HepG2 (cell line): ENCODE data around the gene PPP2R2C. TPM values are rescaled to one million over a fixed set of nuclear protein-coding genes. Genes with fewer than 3 reads are reported as not detected.

ENCODE experiments used
- ATAC-seq: fragments of 200-7000 bp; cut with Tn5 transposase; 3 replicates; pipeline ENCODE4 v1.9.1; 2020; ENCODE audit warnings: mild to moderate bottlenecking, moderate library complexity
- BruUV-seq: library from RNA; stranded (reverse); fragments of 400-500 nt; replicated peaks from 2 replicates; lab custom pipeline; 2021; lab: Mats Ljungman, UMichigan
- CTCF ChIA-PET: fragments of 300-600 bp; formaldehyde crosslinking; extraction: SDS; loops from one replicate; lab custom pipeline; 2021; ENCODE audit warnings: low total read pairs, inconsistent platforms, low intra/inter-chr PET ratio; lab: Yijun Ruan, JAX
- POLR2A ChIA-PET: fragments of 350-600 bp; sonication (Branson Sonifier 250); formaldehyde crosslinking; loops from one replicate; lab custom pipeline; 2020; ENCODE audit warnings: antibody characterized with exemption, inconsistent platforms; lab: Yijun Ruan, JAX
- DNase-seq: peaks from one replicate; pipeline ENCODE4 v3.0.0-alpha.2; 2015; ENCODE audit warnings: low spot score
- FAIRE-seq: peaks from 3 replicates; lab custom pipeline; 2011; peaks lifted over from hg19 to GRCh38; lab: Jason Lieb, UNC
- H2AFZ ChIP-seq: one replicate; pipeline ENCODE4 v1.6.1; 2011; ENCODE audit warnings: low read length, inconsistent platforms
- H3K27ac ChIP-seq: fragments of 300-600 bp; 3 replicates; pipeline ENCODE4 v1.8.0; 2011; ENCODE audit warnings: mixed run types, mild to moderate bottlenecking, mixed read lengths, low read length, inconsistent platforms; ENCODE audit not compliant: insufficient read depth; ENCODE audit errors: extremely low read length
- H3K27me3 ChIP-seq, 2 experiments: fragments of 200-600 bp in 1 of 2; 2 replicates in 1 of 2; 3 replicates in 1 of 2; pipeline versions ENCODE4 v1.6.0 to v1.8.0; 2011; ENCODE audit warnings: low read length in 2 of 2, mild to moderate bottlenecking in 2 of 2, moderate library complexity in 2 of 2, inconsistent platforms in 1 of 2; ENCODE audit not compliant: insufficient read depth in 2 of 2, control insufficient read depth in 1 of 2
- H3K36me3 ChIP-seq, 2 experiments: fragments of 200-600 bp in 1 of 2; replicated peaks in 1 of 2; 2 replicates in 1 of 2; 3 replicates in 1 of 2; pipeline versions ENCODE4 v1.5.1 to v1.8.0; 2011; ENCODE audit warnings: low read length in 2 of 2, inconsistent platforms in 1 of 2; ENCODE audit not compliant: insufficient read depth in 2 of 2, control insufficient read depth in 1 of 2
- H3K4me1 ChIP-seq: 2 replicates; pipeline ENCODE4 v1.5.1; 2012; ENCODE audit warnings: low read length, inconsistent platforms; ENCODE audit not compliant: insufficient read depth
- H3K4me2 ChIP-seq: 2 replicates; pipeline ENCODE4 v1.6.0; 2011; ENCODE audit warnings: low read depth, low read length, inconsistent platforms
- H3K4me3 ChIP-seq, 3 experiments: fragments of 200-600 bp in 1 of 3; sonication (generic), shearing (Covaris generic) in 1 of 3; replicated peaks in 1 of 3; 2 replicates each; pipeline ENCODE4 v1.5.1; 2011 to 2016; ENCODE audit warnings: low read length in 3 of 3, inconsistent platforms in 2 of 3, low read depth in 2 of 3, mild to moderate bottlenecking in 2 of 3, control low read depth in 1 of 3, mixed read lengths in 1 of 3; ENCODE audit not compliant: insufficient read depth in 1 of 3
- H3K79me2 ChIP-seq: one replicate; pipeline ENCODE4 v1.6.1; 2011; ENCODE audit warnings: low read length, inconsistent platforms; ENCODE audit not compliant: insufficient read depth
- H3K9ac ChIP-seq: 2 replicates; pipeline ENCODE4 v1.6.0; 2011; ENCODE audit warnings: mild to moderate bottlenecking, low read depth, low read length, inconsistent platforms; ENCODE audit not compliant: insufficient read depth
- H3K9me3 ChIP-seq: 2 replicates; pipeline ENCODE4 v1.5.1; 2012; ENCODE audit warnings: mild to moderate bottlenecking, low read length
- H4K20me1 ChIP-seq: 2 replicates; pipeline ENCODE4 v1.6.0; 2011; ENCODE audit warnings: inconsistent platforms, mild to moderate bottlenecking, low read length, moderate library complexity; ENCODE audit not compliant: insufficient read depth
- HDAC1 ChIP-seq: sonication (generic); formaldehyde crosslinking; IDR thresholded peaks from 2 replicates; pipeline ENCODE4 v1.5.1; 2020; ENCODE audit warnings: mild to moderate bottlenecking, missing genetic modification reagents
- PLRG1 ChIP-seq: fragments of 450-650 bp; conservative IDR thresholded peaks from 2 replicates; pipeline ENCODE4 v1.6.1; 2016
- RFXAP ChIP-seq: sonication (generic); formaldehyde crosslinking; IDR thresholded peaks from 2 replicates; pipeline ENCODE4 v1.4.0; 2020; ENCODE audit warnings: missing genetic modification reagents, borderline replicate concordance
- TMF1 ChIP-seq: sonication (generic); formaldehyde crosslinking; IDR thresholded peaks from 2 replicates; pipeline ENCODE4 v1.8.1; 2022; ENCODE audit warnings: low read depth, missing genetic modification reagents
- ZNF12 ChIP-seq: sonication (generic); formaldehyde crosslinking; IDR thresholded peaks from 2 replicates; pipeline ENCODE4 v1.5.0; 2020; ENCODE audit warnings: missing genetic modification reagents
- ZNF18 ChIP-seq: sonication (generic); formaldehyde crosslinking; IDR thresholded peaks from 2 replicates; pipeline ENCODE4 v1.8.0; 2022; ENCODE audit warnings: mild to moderate bottlenecking, missing genetic modification reagents; ENCODE audit not compliant: insufficient replicate concordance
- ZNF3 ChIP-seq: IDR thresholded peaks from 2 replicates; pipeline ENCODE4 v1.7.0; 2017; ENCODE audit warnings: inconsistent platforms
- ZNF572 ChIP-seq: sonication (generic); formaldehyde crosslinking; IDR thresholded peaks from 2 replicates; pipeline ENCODE4 v1.5.1; 2020; ENCODE audit warnings: mild to moderate bottlenecking, missing genetic modification reagents
- ZNF768 ChIP-seq: sonication (generic); formaldehyde crosslinking; IDR thresholded peaks from 2 replicates; pipeline ENCODE4 v1.4.0; 2020; ENCODE audit warnings: missing genetic modification reagents
- WGBS: methylation state at CpG from one replicate; pipeline ENCODE4 v1.1.6; 2017; ENCODE audit warnings: low lambda C conversion rate; 5-methylcytosine and 5-hydroxymethylcytosine counted together
- in situ Hi-C: cut with HindIII; loops from 2 replicates; pipeline ENCODE4 v1.10.0; 2017; ENCODE audit warnings: low pct_unique_long_range_greater_than_20kb; ENCODE audit not compliant: extremely low pct_ligation_motif_present
- intact Hi-C: fragments of 100-400 bp; cut with micrococcal nuclease; formaldehyde crosslinking; loops from one replicate; pipeline ENCODE4 v1.10.0; 2022; ENCODE audit not compliant: unreplicated experiment
- polyA plus RNA-seq, 8 experiments: library from polyadenylated mRNA; depleted of rRNA in 3 of 8; stranded (reverse) in 7 of 8; unstranded in 1 of 8; fragments of >200 nt; fragmentation: Illumina TruSeq in 4 of 8; extraction: Trizol in 4 of 8; gene quantifications; 2 replicates each; pipeline versions ENCODE4 v1.2.1 to v1.2.3, GENCODE V29; 2011 to 2016; ENCODE audit warnings: low read depth in 4 of 8, missing spikeins in 1 of 8, mixed read lengths in 1 of 8; ENCODE audit not compliant: insufficient read depth in 1 of 8
- total RNA-seq, 5 experiments: library from RNA; depleted of rRNA; stranded (reverse); fragments of >200 nt; fragmentation: Illumina TruSeq; extraction: Trizol; gene quantifications; 2 replicates each; pipeline ENCODE4 v1.2.3, GENCODE V29; 2016; ENCODE audit warnings: low read depth in 1 of 5

Gene PPP2R2C
- total and polyA plus RNA-seq, 2 of the 13 experiments (the other 11 are each of a cell fraction or from before 2014, with no cell fraction given) = 0.60 to 8.6 TPM

DNA sequence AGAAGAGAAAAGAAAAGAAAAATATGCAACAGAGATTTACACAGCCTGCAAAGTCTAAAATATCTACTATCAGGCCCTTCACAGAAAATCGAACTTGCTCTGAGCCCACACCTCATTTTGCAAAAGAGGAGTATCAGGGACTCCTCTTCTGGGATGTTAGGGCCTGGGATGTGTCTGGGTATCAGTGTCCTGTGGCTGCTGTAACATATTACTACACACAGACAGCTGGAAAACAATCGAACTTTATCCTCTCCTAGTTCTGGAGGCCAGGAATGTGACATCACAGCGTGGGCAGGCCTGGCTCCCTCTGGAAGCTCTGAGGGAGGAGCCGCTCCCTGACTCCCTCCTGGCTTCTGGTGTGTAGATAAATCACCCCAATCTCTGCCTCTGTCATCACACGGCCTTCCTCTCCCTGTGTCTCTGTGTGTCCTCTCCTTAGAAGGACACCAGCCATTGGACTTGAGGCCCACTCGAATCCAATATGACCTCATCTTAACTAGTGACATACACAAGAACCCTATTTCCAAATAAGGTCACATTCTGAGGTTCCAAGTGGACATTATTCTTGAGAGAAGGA, 52.9 kb downstream of the PPP2R2C start:
- ChIA-PET POLR2A (no interaction called here), CTCF (no interaction called here)
- no peak overlapping the region for H3K4me3 ChIP-seq
- TF ChIP-seq PLRG1 (no peak), ZNF18 (CRISPR knock-in tag) (no peak), RFXAP (CRISPR knock-in tag) (no peak), ZNF12 (peak; percentile 97), ZNF3 (no peak), TMF1 (CRISPR knock-in tag) (no peak)
- no peaks in the 10 kb centered on the region for H3K9me3 ChIP-seq
- no peak overlapping the region for H3K4me2 ChIP-seq
- ATAC-seq = no peak
- H3K79me2 ChIP-seq = no peaks in the 10 kb centered on the region
- H3K36me3 ChIP-seq = no peaks in the 10 kb centered on the region
- no peak overlapping the region for H2AFZ ChIP-seq
- in situ Hi-C loops (no loop called here), intact Hi-C loops (no loop called here)
- no peak overlapping the region for H3K9ac ChIP-seq
- no peaks in the 10 kb centered on the region for H4K20me1 ChIP-seq
- H3K27me3 ChIP-seq = peaks cover 10 to 57% of the 10 kb centered on the region in 2 experiments
- no TSS peak for BruUV-seq
- DNase-seq = no peak
- no peaks in the 10 kb centered on the region for H3K4me1 ChIP-seq
- no peak overlapping the region for H3K27ac ChIP-seq
- 3% methylated on average over 5 of the region's 6 CpGs for WGBS
- FAIRE-seq = no peak

- TF ChIP-seq HDAC1 (CRISPR knock-in tag) (no peak), ZNF572 (no peak), ZNF768 (CRISPR knock-in tag) (peak; percentile 84)
- in situ Hi-C loops (no loop called here), intact Hi-C loops (no loop called here)
- WGBS = 47% methylated on average over 6 of the region's 9 CpGs
- ChIA-PET POLR2A (no interaction called here), CTCF (no interaction called here)
- DNase-seq (no peak), FAIRE-seq (no peak), ATAC-seq (no peak)
- no peak overlapping the region for H3K4me2 ChIP-seq
- no peaks in the 10 kb centered on the region for H3K9me3 ChIP-seq
- no peak overlapping the region for H3K9ac ChIP-seq
- no TSS peak for BruUV-seq
- H2AFZ ChIP-seq = no peak overlapping the region
- H4K20me1 ChIP-seq = no peaks in the 10 kb centered on the region
- H3K27me3 ChIP-seq = peaks cover 6 to 46% of the 10 kb centered on the region in 2 experiments
- H3K36me3 ChIP-seq = no peaks in the 10 kb centered on the region
- H3K27ac ChIP-seq = no peak overlapping the region
- H3K4me3 ChIP-seq = no peak overlapping the region
- H3K4me1 ChIP-seq = no peaks in the 10 kb centered on the region
- no peaks in the 10 kb centered on the region for H3K79me2 ChIP-seq
Observed at GRCh38 chr4:6418193-6418755, 54.1 kb downstream of the PPP2R2C start.
